GM12891 (cell line): ENCODE results near the gene PDE6C.

Experiments
- POLR2A ChIP-seq: IDR thresholded peaks from 2 replicates; pipeline ENCODE4 v1.6.1; 2011; ENCODE audit warnings: low read depth, low read length, control low read depth
- POU2F2 ChIP-seq: IDR thresholded peaks from 2 replicates; pipeline ENCODE4 v1.6.1; 2011; ENCODE audit warnings: low read depth, mild to moderate bottlenecking, control low read depth, low read length, moderate library complexity
- SPI1 ChIP-seq: IDR thresholded peaks from 2 replicates; pipeline ENCODE4 v1.6.1; 2011; ENCODE audit warnings: low read depth, low read length, control low read depth

- TF ChIP-seq SPI1 = no peak
- TF ChIP-seq POU2F2 = no peak
- no peak for TF ChIP-seq POLR2A
These were observed 42.0 kb upstream of the PDE6C start for GRCh38 chr10:93570383-93570782.
